GM12864 (cell line): ENCODE results near the gene C5orf15.
"Not testable (repeated sequence)": the region's sequence is repeated elsewhere in the genome, so short reads cannot be mapped to it uniquely, and the experiment has no call there.

Experiments used
- DNase-seq: peaks from one replicate; pipeline ENCODE4 v3.0.0-alpha.2; 2011; ENCODE audit warnings: low read depth
- H3K4me3 ChIP-seq: 2 replicates; pipeline ENCODE4 v1.5.1; 2011; ENCODE audit warnings: mild to moderate bottlenecking, low read depth, low read length, control low read depth
- TF ChIP-seq, protein P1 (sequence below): IDR thresholded peaks from 2 replicates; pipeline ENCODE4 v1.5.1; 2011; ENCODE audit warnings: low read depth, mild to moderate bottlenecking, moderate library complexity, low read length, control low read depth, inconsistent platforms; ENCODE audit errors: missing control alignments

C5orf15 gene

DNA sequence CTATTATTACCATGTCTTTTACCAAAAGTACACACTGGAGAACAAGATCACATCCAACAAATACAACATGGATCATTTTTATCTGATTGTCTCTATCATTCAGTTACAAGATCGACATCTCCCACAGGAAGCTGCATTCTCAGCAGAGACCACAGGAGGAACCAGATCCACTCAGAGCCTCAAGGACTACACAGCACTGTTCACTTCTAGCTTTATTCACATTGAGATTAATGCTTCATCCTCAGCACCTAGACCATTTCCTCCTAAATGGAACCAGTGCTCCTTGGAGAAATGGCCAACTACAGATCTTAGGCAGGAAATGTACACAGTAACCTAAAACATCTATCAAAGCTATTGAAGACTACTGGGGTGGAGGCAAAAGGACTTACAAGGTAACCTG, 13.3 kb upstream of the C5orf15 start:
- H3K4me3 ChIP-seq: no peak overlapping the region
- no peak for DNase-seq
- TF ChIP-seq, protein P1, sequence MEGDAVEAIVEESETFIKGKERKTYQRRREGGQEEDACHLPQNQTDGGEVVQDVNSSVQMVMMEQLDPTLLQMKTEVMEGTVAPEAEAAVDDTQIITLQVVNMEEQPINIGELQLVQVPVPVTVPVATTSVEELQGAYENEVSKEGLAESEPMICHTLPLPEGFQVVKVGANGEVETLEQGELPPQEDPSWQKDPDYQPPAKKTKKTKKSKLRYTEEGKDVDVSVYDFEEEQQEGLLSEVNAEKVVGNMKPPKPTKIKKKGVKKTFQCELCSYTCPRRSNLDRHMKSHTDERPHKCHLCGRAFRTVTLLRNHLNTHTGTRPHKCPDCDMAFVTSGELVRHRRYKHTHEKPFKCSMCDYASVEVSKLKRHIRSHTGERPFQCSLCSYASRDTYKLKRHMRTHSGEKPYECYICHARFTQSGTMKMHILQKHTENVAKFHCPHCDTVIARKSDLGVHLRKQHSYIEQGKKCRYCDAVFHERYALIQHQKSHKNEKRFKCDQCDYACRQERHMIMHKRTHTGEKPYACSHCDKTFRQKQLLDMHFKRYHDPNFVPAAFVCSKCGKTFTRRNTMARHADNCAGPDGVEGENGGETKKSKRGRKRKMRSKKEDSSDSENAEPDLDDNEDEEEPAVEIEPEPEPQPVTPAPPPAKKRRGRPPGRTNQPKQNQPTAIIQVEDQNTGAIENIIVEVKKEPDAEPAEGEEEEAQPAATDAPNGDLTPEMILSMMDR: peak; percentile 24

DNA sequence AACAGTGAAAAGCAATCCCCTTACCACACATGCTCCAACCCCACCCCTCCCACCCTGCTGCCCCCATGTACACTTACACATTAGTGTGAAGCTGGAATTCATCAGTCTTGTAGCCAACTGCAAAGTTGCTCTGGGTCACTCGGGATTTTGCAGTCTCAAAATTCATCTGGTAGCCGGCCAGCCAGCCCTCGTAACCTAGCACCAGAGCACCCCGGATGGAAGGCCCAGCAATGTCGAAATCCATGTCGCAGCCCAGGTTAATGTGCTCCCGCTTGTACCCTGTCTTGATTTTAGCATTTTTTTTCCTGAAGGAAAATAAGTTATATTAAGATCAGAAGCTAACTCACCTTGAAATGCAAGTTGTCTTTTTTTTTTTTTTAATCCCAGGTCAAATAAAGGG, 12.2 kb upstream of the C5orf15 start:
- H3K4me3 ChIP-seq: no peak overlapping the region
- no peak for DNase-seq
- TF ChIP-seq, protein P1: no peak

DNA sequence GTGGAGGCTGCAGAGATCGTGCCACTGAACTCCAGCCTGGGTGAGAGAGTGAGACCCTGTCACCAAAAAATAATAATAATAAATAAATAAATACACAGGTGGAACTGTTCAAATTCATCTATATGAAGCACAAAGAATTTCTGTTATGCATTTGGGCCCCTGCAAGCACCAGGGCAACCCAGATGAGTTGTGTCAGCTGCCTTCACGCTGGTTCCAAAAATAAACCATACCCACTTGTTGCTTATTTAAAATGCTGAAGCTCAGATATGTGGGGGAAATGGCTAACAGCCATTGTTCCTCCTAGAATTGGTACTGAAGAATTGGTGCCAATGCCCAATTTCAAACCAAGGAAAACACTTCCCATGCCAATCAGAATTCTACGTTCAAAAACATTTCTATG, 10.5 kb upstream of the C5orf15 start:
- DNase-seq: no peak
- TF ChIP-seq, protein P1: no peak
- H3K4me3 ChIP-seq: no peak overlapping the region

DNA sequence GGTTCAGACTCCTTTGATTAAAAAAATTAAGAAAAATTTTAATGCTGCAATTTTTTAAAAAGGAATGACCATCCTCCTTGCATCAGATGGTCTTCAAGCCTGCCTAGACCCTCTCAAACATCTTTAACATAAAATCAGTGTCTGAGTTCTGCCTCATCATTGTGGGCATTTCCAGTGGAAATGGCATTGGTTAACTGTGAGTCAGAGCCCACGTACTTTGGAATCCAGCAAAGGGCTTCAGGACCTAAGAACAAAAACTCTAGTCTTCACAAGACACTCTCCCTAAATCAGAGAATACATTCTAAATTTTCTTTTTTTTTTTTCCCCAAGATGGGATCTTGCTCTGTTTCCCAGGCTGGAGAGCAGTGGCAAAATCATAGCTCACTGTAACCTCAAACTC, 9.4 kb upstream of the C5orf15 start:
- H3K4me3 ChIP-seq: no peak overlapping the region
- no peak for DNase-seq
- TF ChIP-seq, protein P1: no peak

DNA sequence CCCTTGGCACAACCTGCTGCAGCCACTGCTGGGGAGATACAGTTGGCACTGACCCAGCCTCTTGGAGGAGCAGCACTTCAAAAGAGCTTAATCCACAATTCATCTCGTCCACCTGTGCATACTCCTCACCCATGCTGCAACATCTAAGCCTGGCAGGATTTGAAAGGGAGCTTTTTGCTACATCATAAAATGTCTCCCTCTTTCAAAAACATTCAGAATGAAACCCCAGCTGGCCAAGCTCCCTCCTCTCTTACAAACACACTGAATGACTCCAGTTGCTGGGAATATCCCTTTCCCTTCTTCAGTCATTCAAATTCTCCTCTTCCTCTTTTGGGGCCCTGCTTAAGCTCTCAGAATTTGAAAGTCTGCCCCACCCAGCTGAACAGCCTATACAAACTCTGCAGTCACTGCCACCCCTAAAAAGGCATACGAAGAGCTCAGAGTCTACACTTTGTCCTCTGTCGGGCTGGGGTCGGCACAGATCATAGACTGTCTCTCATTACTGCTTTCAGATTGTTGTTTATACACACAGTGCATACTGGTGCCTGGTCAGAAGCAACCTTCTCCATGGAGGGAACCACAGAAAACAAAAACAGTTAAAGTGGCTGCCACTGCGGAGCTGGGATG, 8.8 kb upstream of the C5orf15 start:
- TF ChIP-seq, protein P1: no peak
- H3K4me3 ChIP-seq: no peak overlapping the region
- peak; percentile 41 for DNase-seq

DNA sequence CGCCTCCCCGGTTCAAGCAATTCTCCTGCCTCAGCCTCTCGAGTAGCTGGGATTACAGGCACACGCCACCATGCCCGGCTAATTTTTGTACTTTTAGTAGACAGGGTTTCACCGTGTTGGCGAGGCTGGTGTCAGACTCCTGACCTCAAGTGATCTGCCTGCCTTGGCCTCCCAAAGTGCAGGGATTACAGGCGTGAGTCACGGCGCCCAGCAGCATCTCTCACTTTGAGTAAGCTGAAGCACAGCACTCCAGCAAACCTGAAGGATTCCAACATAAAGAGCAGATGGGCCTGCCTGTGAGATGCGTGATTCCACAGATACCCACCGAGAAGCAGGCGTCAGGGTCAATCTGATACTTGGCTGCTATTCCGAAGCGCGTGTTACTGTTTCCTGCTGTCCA, 7.1 kb upstream of the C5orf15 start:
- not testable (repeated sequence) for H3K4me3 ChIP-seq, DNase-seq

DNA sequence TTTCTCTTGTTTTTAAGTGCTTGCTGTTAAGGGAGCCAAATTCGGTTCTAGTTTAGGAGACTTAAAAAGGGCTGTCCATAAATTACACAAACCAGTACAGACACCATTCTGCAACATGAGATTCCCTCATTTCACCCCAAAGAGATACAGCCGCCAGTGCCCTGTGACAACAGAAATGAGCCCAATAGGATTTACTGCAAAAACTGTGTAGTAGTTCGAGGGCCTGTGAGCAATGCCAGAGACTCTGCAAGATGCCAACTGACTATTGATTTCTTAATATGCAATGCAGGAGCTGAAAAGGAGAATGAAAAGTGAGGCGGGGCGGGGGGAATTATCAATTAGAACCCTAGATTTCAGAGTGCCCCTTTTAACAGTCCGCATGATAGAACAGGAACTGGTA, 5.7 kb upstream of the C5orf15 start:
- no peak for DNase-seq
- TF ChIP-seq, protein P1: no peak
- H3K4me3 ChIP-seq: no peak overlapping the region
